Liver (tissue), 3 donors: ENCODE results near the gene CTDSP2.

Experiments used
- JUND ChIP-seq, 2 donors: IDR thresholded peaks; 2 replicates each; pipeline ENCODE4 v1.6.1; 2016; ENCODE audit warnings: antibody characterized with exemption in 2 of 2
- RAD21 ChIP-seq, 2 donors: IDR thresholded peaks; 2 replicates each; pipeline ENCODE4 v1.6.1; 2016; ENCODE audit warnings: antibody characterized with exemption in 2 of 2, mild to moderate bottlenecking in 2 of 2
- SP1 ChIP-seq: IDR thresholded peaks from 2 replicates; pipeline ENCODE4 v1.6.1; 2018; ENCODE audit warnings: antibody characterized with exemption, mild to moderate bottlenecking
- TF ChIP-seq, protein P1 (sequence below): IDR thresholded peaks from 2 replicates; pipeline ENCODE4 v1.6.1; 2016; ENCODE audit warnings: antibody characterized with exemption, mild to moderate bottlenecking
- TF ChIP-seq, protein P2 (sequence below): fragments of 150-350 bp; IDR thresholded peaks from 2 replicates; pipeline ENCODE4 v1.5.1; 2017; ENCODE audit warnings: improper control_type of control experiment, low read depth, low read length; ENCODE audit not compliant: missing input control
- TF ChIP-seq, protein P3 (sequence below): IDR thresholded peaks from 2 replicates; pipeline ENCODE4 v1.6.1; 2016; ENCODE audit warnings: antibody characterized with exemption
- donor health status: healthy.
- donor health status: healthy.

GRCh38 chr12:57780284-57780897 lies 66.1 kb downstream of the CTDSP2 start:
- TF ChIP-seq SP1 (no peak), RAD21 (IDR thresholded peaks at IDR 0.05) (no peak), JUND (IDR thresholded peaks at IDR 0.05) (no peak)
- TF ChIP-seq, protein P1, sequence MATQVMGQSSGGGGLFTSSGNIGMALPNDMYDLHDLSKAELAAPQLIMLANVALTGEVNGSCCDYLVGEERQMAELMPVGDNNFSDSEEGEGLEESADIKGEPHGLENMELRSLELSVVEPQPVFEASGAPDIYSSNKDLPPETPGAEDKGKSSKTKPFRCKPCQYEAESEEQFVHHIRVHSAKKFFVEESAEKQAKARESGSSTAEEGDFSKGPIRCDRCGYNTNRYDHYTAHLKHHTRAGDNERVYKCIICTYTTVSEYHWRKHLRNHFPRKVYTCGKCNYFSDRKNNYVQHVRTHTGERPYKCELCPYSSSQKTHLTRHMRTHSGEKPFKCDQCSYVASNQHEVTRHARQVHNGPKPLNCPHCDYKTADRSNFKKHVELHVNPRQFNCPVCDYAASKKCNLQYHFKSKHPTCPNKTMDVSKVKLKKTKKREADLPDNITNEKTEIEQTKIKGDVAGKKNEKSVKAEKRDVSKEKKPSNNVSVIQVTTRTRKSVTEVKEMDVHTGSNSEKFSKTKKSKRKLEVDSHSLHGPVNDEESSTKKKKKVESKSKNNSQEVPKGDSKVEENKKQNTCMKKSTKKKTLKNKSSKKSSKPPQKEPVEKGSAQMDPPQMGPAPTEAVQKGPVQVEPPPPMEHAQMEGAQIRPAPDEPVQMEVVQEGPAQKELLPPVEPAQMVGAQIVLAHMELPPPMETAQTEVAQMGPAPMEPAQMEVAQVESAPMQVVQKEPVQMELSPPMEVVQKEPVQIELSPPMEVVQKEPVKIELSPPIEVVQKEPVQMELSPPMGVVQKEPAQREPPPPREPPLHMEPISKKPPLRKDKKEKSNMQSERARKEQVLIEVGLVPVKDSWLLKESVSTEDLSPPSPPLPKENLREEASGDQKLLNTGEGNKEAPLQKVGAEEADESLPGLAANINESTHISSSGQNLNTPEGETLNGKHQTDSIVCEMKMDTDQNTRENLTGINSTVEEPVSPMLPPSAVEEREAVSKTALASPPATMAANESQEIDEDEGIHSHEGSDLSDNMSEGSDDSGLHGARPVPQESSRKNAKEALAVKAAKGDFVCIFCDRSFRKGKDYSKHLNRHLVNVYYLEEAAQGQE = no peak
- TF ChIP-seq, protein P2, sequence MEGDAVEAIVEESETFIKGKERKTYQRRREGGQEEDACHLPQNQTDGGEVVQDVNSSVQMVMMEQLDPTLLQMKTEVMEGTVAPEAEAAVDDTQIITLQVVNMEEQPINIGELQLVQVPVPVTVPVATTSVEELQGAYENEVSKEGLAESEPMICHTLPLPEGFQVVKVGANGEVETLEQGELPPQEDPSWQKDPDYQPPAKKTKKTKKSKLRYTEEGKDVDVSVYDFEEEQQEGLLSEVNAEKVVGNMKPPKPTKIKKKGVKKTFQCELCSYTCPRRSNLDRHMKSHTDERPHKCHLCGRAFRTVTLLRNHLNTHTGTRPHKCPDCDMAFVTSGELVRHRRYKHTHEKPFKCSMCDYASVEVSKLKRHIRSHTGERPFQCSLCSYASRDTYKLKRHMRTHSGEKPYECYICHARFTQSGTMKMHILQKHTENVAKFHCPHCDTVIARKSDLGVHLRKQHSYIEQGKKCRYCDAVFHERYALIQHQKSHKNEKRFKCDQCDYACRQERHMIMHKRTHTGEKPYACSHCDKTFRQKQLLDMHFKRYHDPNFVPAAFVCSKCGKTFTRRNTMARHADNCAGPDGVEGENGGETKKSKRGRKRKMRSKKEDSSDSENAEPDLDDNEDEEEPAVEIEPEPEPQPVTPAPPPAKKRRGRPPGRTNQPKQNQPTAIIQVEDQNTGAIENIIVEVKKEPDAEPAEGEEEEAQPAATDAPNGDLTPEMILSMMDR = no peak
- TF ChIP-seq, protein P3, sequence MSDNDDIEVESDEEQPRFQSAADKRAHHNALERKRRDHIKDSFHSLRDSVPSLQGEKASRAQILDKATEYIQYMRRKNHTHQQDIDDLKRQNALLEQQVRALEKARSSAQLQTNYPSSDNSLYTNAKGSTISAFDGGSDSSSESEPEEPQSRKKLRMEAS = no peak
